Breast epithelium (tissue), 3 donors: ENCODE measurements around the gene ANKRD33.

ENCODE experiments used
- CTCF ChIP-seq, 3 donors: fragments of 450-650 bp; IDR thresholded peaks; one replicate each; pipeline ENCODE4 v1.5.1; 2016 to 2017; ENCODE audit warnings: antibody characterized with exemption in 3 of 3, mild to moderate bottlenecking in 3 of 3, moderate library complexity in 3 of 3
- POLR2AphosphoS5 ChIP-seq, 3 donors: sonication (generic); formaldehyde crosslinking; IDR thresholded peaks; one replicate each; pipeline ENCODE4 v1.6.1; 2017; ENCODE audit warnings: antibody characterized with exemption in 3 of 3

- TF ChIP-seq CTCF (IDR thresholded peaks at IDR 0.05) (no peak), POLR2AphosphoS5 (IDR thresholded peaks at IDR 0.05) (no peak)
These were observed 49.1 kb upstream of the ANKRD33 start for GRCh38 chr12:51838762-51839161.
